Activated naive CD8-positive, alpha-beta T cell treated with anti-CD3 and anti-CD28 coated beads, Interleukin-2, amount 50 U/mL, for 16 hours (primary cell): ENCODE results near the gene CYBC1.
A peak's percentile ranks its signal among the peaks of the same experiment; 100 is the strongest.

Experiments used
- DNase-seq: peaks from one replicate; pipeline ENCODE4 v3.0.0-alpha.2; 2020; ENCODE audit warnings: low read depth, low spot score

Gene CYBC1

GRCh38 chr17:82450357-82451106 is at the start of gene CYBC1:
CYBC1 (minus strand) TSS chr17:82450752; CDS start chr17:82449254, 1,498 bp downstream.
- peak; percentile 85 for DNase-seq

DNA sequence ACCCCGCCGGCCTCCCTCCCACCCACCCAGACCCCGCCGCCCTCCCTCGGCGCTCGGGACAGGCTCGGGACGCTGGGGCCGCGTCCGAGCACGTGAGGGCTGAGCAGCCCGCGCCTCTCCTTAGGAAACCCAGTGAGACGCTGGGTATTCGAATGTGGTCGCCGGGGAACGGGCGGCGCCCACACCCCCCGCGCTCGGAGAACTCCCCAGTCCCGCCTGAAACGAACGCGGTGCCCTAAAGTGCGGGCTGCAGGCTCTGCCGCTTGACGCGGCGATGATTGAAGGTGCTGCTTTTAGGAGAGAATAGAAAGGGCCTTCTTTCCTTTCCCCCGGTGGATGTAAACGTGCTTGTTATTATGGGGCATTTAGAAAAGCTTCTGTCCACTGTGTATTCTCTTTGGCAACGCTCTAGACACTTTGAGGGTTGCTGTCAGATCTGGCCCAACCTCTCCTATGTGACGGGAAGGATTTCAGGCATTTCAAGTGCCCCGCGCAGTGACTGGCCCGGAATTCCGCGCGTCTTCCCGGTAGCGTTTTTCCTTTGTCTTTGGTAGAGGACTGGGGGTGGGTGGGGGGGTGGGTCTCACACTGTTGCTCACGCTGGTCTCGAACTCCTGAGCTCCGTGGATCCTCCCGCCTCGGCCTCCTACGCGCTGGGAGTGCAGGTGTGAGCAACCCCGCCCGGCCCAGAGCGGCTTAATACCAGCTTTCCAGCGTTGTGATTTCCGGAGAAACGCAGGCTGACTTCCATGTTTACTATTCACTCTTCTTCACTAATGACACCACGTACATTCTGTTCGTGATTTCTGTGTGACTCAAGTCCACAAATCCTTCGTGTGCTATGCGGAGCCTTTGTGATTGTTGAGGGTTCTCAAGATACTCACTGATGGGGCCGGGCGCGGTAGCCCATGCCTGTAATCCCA is 47.2 kb upstream of the CYBC1 start:
- no peak for DNase-seq

GRCh38 chr17:82496529-82497434 is 46.2 kb upstream of the CYBC1 start:
- DNase-seq, result peak; percentile 70

DNA sequence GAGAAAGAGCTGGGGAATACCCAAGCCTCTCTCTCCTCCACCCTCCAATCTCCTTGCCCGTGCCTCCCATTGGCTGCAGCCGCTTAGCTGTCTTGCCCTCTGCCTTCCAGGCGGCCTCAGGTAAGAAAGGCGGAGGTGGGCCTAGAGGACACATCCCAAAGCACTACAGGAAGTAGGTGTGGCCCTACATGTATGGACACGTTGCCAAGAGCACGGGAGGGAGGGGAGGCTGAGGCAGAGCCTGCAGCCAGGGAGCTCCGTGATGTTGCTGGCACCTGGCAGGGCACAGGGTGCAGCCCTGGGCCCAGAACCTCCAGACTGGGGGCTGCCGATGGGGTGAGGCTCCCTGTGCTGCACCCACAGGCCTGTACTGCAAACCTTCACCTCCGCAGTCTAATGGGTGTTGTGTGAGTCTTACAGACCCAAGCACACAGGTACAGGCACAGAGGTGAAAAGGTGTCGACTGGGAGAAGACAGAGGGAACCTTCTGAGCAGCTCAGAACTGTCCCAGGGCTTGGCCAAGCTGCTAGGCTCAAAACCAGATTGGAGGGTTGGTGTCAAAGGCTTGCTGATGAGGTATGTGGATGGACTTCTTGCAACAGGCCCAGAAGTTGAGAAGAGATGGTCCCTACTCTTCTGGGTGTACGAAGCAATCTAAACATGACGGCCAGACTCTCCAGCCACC is 45.4 kb upstream of the CYBC1 start:
- no peak for DNase-seq

DNA sequence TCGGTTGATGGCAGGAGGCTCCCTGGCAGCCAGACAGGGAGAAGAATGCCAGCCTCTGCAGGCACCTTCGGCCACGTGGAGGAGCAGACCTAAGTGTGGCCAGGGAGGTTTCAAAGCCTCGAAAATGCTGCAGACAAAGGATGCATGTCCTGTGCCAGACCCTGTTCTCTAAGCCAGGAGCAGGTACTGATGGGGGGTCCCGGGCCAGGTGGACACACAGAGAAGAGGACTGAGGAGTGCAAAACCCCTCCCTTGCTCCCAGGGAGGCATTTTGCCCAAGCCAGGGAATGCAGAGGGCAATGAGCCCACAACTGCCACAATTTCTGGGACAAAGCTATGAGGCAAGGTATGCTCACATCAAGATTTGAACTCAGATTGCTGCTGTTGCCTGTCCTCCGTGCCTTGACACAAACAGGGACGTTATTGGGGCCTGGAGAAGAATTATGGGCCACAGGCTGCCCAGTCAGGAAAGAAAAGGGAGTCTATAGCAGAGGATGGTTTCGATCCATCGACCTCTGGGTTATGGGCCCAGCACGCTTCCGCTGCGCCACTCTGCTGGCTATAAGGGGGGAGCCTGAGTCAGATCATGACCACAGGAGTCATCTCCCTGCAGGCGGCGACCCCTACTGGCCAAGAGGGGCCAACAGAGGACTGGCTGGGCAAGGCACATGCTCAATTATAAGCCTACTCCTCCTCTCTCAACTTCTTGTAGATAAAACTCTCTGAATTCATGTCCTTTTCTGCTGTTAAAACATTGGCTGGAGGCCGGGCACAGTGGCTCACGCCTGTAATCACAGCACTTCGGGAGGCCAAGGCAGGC is 43.9 kb upstream of the CYBC1 start:
- peak; percentile 72 for DNase-seq

DNA sequence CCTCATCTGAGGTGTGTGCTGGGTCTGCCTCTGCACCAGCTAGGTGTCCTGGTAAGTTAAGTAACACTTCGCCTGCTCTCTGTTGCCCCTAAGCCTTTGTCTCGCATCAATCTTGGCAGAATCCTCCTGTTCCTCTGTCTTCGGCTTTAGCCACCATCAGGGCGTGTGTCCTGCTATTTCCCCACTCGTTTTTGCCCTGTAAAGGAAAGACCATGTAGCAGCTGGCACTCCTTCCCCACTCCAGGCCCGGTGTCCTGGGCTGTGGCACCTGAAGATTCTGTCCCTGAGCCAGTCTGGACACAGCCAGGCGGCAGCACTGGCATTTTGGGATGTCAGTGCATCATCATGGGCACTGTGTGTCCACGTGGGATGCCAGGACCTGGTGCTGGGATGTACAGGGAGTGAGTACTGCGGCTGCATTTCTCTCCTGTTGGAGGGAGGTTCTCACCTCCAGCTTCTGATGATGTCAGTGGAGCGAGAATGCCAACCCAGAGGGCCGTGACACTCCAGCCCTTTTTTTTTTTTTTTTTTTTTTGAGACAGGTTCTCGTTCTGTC is 42.8 kb upstream of the CYBC1 start:
- no peak for DNase-seq

DNA sequence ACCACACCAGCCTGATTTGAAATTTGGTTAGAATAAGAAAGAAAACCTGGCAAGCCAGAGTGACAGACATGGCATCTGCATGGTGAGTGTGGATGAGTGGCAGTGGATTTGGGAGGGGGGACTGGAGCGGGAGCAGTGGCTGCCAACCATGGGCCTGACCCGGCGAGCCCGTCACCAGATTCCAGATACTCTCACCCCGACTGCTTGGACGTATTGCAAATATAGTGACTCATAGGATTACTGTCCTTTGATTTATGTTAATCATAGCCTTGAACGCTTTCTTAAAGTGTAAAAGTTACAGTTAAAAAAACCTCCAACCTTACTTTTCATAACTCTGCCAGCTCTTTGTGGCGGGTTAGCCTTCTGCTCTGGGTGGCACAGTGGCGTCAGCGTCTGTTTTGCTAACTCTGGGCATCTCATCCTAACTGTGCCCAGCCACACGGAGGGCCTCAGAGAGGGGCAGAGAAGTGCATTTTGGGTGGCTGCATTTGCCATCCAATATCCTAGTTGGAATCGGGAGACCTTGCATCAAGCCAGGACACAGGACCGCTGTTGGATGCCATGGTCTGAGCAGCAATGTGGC is 42.2 kb upstream of the CYBC1 start:
- no peak for DNase-seq

GRCh38 chr17:82491533-82491932 is 41.0 kb upstream of the CYBC1 start:
- DNase-seq, result no peak

DNA sequence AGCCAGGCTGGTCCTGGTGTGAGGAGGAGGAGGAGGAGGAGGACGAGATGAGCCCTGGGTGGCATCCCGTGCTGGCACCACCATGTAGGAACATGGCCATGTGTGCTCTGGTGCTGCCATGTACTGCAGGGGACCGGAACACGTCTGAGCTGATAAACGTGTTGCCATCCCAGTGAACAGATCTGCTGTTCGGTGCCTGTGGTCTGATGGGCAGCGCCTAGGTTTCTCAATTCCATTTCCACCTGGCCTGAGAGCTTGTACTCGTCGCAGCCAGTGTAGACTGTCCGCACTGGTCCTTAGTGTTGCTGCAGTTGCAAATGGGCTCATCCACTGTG is 40.6 kb upstream of the CYBC1 start:
- no peak for DNase-seq

DNA sequence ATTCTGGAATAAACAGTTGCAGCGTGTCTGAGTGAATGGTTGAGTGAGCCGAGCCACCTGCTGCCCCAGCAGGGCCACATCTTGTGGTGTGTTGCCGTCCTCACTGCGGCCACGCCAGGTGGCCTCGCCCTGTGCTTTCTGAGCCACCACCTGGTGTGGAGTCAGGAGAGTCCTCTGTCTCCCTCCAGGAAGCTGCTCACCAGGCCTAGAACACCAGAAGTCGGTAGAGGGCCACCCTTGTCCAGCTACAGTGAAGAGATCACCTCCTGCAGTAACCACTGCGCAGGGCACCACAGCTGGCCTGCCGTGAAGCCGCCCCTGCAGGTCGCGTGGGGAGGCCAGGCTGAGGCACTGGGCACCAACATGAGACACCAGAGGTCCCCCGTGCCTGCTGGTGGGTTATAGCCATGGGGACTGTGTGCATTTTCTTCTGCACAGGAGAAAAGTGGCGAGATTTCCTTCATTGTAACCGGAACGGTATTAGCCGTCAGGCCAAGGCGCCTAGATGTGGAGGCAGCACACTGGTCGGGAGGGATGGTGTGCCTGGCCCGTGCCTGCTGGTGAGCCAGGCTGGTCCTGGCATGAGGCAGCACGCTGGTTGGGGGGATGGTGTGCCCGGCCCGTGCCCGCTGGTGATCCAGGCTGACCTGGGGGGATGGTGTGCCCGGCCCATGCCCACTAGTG is 40.1 kb upstream of the CYBC1 start:
- DNase-seq, result no peak

DNA sequence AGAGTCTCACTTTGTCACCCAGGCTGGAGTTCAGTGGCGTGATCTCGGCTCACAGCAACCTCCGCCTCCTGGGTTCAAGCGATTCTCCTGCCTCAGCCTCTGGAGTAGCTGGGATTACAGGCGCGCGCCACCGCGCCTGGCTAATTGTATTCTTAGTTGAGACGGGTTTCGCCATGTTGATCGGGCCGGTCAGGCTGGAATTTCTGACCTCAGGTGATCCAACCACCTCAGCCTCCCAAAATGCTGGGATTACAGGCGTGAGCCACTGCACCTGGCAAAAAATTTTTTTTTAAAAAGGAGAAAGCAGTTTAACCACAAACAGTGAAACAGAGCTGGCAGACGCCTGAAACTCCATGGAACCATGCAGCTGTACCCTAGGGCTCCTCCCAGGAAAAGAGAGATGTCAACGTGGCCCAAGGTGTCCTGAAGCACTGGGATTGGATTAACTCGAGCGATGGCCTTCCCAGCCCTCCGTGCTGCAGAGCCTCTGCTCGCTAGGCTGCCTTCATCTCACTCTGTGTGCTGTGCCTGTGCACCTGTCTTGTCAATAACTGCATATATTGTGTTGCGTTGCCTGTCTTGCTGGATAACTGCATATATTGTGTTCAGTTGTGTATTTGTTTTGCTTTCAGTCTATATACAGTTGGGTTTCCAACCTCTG is 39.4 kb upstream of the CYBC1 start:
- no peak for DNase-seq

GRCh38 chr17:82489117-82489516 is 38.6 kb upstream of the CYBC1 start:
- no peak for DNase-seq

DNA sequence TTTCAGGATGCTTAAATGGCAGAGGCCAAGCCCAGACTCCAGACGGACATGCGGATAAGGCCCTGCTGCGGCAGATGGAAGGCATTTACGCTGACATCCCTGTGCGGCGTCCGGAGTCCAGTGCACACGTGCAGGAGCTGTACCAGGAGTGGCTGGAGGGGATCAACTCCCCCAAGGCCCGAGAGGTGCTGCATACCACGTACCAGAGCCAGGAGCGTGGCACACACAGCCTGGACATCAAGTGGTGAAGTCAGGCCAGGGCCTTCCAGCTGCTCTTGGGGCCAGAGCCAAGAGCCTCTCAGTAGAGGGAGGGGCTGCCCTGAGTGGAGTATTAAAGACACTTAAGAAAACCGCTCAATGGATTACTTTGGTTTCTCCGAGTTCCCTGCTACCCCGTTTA is 37.4 kb upstream of the CYBC1 start:
- no peak for DNase-seq

- no peak for DNase-seq
Measured at GRCh38 chr17:82486231-82487094, 35.9 kb upstream of the CYBC1 start.

GRCh38 chr17:82483836-82484235 is 33.3 kb upstream of the CYBC1 start:
- DNase-seq, result no peak

- no peak for DNase-seq
Measured at GRCh38 chr17:82483204-82483660, 32.7 kb upstream of the CYBC1 start.

GRCh38 chr17:82480318-82480717 is 29.8 kb upstream of the CYBC1 start:
- no peak for DNase-seq

- no peak for DNase-seq
Measured at GRCh38 chr17:82479602-82480001, 29.1 kb upstream of the CYBC1 start.
